ENCODE measurements around the gene RNPS1.
A peak's percentile ranks its signal among the peaks of the same experiment; 100 is the strongest.

RNPS1 gene

DNA sequence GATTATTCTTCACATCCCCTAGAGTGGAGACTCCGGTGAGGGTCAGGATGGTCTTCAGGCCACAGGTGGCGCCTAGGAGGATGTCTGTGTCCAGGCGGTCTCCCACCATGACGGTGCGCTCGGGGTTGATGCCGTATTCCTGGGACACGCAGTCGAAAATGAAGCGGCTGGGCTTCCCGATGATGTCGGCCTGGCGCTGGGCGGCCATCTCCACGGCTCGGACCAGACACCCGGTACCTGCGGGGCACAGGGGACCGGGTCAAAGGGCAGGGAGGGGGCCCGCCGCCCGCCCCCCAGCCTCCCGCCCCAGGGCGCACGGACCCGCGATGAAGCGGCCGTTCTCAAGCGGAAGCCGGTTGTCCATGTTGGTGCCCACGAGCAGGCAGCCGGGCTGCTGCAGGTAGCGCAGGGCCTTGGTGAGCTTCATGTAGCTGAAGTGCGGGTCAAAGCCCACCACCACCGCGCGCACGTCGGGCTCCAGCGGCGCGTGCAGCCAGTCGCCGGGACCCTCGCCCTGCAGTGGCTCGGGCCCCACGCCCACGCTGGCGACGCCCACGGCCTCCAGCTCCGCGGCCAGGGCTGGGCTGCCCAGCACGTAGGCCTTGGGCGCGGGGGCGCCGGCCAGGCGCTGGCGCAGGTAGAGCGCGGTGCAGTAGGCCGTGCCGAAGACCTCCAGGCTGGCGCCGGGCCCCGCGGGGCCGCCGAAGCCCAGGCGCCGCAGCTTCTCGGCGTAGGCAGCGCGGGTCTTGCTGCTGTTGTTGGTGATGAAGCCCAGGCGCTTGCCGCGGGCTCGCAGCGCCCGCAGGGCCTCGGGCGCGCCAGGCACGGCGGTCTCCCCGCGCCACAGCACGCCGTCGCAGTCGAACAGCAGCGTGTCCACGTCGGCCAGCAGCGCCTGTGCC lies 53.9 kb downstream of the RNPS1 start:
- DNase-seq (ENCODE audit: low read depth in 2 of 2) = no peak

GRCh38 chr16:2212362-2213324 lies 55.3 kb downstream of the RNPS1 start:
- DNase-seq (ENCODE audit: low read depth in 2 of 2) = no peak

GRCh38 chr16:2211923-2212347 lies 56.0 kb downstream of the RNPS1 start:
- no peak for DNase-seq (ENCODE audit: low read depth in 2 of 2)

DNA sequence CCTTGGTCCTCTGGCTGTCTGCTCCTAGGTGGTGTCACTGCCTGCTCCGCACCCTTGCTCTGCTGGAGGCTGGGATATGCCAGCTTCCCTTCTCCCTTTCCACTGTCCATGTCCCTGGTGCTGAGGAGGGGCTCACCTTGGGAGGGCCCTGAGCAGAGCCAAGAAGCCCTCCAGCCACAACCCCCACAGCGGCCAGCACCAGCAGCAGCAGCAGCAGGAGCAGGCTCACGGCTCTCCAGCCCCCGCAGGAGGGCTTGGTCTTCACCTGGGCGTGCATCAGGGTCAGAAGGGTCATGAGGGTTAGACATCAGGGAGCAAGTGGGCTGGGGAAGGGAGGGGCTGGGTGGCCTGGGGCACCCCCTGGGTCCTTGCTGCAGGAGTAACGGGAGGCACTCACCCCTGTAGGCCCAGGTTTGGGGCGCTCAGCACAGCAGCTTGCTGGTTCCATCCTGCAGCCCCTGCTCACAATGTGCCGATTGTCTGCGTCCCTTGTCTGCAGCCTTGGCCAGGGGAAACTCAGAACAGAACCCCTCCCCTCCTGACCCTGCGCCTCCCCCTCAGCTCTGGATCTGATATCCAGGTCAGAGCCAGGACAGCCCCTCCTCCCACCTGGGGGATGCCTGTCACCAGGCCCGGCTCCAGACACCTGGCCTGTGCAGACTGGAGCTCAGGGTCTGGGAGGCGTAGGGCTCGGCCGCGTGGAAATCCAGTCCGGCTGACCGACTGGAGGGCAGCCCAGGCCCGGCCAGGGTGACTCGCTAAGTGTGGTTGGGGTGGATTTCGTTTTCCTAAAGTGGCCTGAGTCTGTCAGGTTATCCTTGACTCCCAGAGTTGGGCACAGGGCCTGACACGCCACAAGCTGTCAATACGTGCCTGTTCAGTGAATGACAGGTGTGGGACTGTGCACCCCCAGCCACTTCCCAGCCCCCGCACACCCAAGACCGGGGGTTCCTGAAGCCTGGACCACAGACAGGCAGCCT lies 57.2 kb downstream of the RNPS1 start, which contains the start of gene BRICD5:
TSS of gene BRICD5 (minus strand) at position 478 of the 980 bp plus-strand sequence. CDS start at position 448, 30 bp downstream.
- no peak for DNase-seq (ENCODE audit: low read depth in 2 of 2)

GRCh38 chr16:2210009-2210332 lies 58.0 kb downstream of the RNPS1 start:
- DNase-seq (ENCODE audit: low read depth in 2 of 2) = no peak

DNA sequence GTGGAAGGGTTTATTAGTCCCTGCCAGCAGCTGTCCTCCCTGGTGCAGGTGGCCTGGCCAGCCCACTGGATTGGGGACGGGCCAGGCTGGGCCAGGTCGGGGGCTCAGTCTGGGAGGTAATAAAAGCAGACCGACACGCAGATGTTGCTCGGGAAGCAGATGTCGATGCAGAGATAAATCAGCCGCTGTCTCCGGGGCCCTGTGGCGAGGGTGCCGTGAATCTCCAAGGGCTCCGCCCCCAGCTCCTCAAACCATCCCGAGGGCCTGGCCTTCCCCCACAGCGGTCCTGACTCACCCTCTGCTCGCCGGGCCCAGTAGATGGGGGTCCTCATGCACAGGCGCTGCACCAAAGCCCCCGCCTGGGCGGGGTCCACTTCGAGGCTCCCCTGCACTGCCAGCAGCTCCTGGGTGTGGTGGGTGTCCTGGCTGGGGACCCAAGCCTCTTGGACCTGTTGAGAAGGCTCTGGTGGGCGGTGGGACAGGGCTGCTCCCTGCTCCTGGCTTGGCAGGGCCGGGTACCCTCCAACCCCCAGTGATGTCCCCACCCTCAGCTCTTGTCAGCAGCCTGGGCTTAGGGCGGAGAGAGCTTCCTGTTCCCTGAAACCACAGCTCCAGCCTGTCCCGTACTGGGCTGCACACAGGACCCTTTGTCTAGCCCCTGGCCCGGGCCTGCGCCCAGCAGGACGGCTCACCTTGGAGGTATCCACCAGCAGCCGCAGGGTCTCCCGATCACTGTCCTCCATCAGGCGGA lies 58.5 kb downstream of the RNPS1 start:
- no peak for DNase-seq (ENCODE audit: low read depth in 2 of 2)

GRCh38 chr16:2208772-2209171 lies 59.2 kb downstream of the RNPS1 start:
- DNase-seq (ENCODE audit: low read depth in 2 of 2) = no peak

- DNase-seq (ENCODE audit: low read depth in 2 of 2) = no peak
Measured at GRCh38 chr16:2208308-2208707, 59.6 kb downstream of the RNPS1 start.

DNA sequence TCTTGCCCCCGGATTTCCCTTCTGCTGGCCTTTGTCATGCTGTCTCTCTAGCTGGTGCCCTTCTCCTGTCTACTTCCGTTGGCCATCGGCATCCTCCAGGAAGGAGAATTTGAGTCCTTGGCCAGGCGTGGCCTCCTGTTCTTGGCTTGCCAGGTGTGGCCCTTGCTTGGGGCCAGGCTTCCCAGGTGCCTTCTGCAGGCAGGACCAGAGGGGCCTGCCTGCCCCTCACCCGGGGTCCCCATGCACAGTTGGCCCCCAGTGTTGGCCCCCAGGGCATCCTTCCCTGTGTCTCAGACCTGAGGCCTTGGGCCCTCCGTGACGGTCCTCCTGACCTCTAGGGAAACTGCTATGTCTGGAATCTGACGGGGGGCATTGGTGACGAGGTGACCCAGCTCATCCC lies 60.1 kb downstream of the RNPS1 start:
- DNase-seq (ENCODE audit: low read depth in 2 of 2) = no peak

GRCh38 chr16:2206780-2207433 lies 61.0 kb downstream of the RNPS1 start:
- DNase-seq (ENCODE audit: low read depth in 2 of 2) = no peak

- no peak for DNase-seq (ENCODE audit: low read depth in 2 of 2)
Measured at GRCh38 chr16:2206420-2206779, 61.5 kb downstream of the RNPS1 start.

GRCh38 chr16:2205967-2206313 lies 62.0 kb downstream of the RNPS1 start:
- DNase-seq (ENCODE audit: low read depth in 2 of 2) = no peak

DNA sequence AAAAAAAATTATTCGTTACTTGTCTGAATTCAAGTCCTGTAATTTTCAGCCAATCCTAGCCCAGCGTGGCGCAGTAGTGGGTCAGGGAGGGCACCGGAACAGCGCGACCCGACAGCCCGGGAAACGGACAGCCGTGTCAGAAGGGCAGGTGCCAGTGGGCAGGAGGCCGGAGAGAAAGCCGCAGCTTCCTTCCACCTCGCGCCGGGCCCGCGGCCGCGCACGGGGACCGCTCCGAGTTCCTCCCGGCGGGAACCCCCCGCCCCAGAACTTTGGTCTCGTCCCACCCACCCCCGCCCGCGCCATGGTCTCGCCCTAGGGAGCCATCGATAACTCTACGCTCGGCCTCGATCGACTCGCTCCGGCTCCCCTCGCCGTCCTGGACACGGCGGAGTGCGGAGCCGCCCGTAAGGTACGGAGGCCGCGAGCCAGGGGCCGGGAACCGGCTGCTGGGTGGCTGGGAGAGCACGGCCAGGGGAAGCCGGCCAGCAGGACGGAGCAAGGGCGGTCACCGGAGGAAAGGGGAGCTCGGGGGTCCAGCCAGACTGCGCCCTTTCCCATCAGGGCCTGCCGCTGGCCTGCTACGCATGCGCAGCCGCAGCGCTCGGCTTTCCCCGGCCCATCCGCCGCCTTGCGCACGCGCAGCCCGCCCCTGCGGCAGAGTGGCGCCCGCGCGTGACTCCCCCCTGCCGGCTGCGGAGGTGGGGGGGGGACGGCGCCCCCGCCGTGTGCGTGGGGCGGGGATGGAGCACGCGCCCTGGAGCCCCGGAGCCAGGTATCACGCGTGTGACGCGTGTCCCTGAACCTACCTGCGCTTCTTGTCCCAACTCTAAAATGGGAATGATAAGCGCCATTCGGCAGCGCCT lies 62.6 kb downstream of the RNPS1 start, which contains the start of gene MLST8:
TSS of gene MLST8 (plus strand) at position 351 of the 863 bp plus-strand sequence. CDS start 632 bp downstream, outside the sequence.
- DNase-seq (ENCODE audit: low read depth in 2 of 2) = peak; percentile 89 to 91

DNA sequence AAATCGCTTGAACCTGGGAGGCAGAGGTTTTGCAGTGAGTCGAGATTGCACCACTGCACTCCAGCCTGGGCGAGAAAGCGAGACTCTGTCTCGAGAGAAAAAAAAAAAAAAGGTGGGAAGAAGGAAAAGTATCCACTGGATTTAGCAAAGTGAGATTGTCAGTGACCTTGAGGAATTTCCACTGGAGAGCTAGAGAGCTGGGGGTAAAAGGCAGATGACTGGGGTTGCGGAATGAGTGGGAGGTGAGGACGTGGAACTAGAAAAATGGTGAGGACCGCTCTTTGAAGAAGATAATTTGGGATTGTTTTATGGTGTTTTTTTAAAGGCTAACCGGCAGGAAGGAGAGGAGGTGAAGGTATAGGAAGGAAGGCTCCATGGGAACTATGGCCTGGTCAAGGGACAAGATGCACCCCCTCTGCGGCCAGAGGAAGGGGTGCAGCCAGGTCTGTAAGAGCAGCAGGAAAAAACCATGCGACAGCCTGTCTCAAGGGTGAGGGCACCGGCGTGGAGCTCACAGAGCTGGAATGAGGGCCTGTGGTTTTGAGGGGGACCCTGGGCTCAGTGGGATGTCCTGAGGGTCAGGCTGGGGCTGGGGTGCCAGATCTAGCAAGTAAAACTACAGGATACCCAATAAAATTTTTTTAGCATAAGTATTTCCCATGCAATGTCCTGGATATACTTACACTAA lies 63.4 kb downstream of the RNPS1 start:
- DNase-seq (ENCODE audit: low read depth in 2 of 2) = no peak

Measured in stimulated activated CD4-positive, alpha-beta T cell treated with anti-CD3 and anti-CD28 coated beads, Interleukin-1b, Interleukin-23, amount 100 ng/mL, for 4 hours (primary cell).